AG04449 (cell line): ENCODE results near the gene RFX7.
A peak's percentile ranks its signal among the peaks of the same experiment; 100 is the strongest.

Experiments used
- CTCF ChIA-PET: fragments of 350-600 bp; formaldehyde crosslinking; extraction: SDS; loops from one replicate; lab custom pipeline; 2021; ENCODE audit warnings: antibody characterized with exemption; lab: Yijun Ruan, JAX
- POLR2A ChIA-PET: fragments of 400-600, 350-600 bp; formaldehyde crosslinking; extraction: SDS; loops from one replicate; lab custom pipeline; 2020; ENCODE audit warnings: antibody characterized with exemption, inconsistent platforms; lab: Yijun Ruan, JAX
- DNase-seq: peaks from one replicate; pipeline ENCODE4 v3.0.0-alpha.2; 2010; ENCODE audit warnings: low read depth, low spot score
- H3K4me3 ChIP-seq: 2 replicates; pipeline ENCODE4 v1.5.1; 2011; ENCODE audit warnings: low read depth, mild to moderate bottlenecking, control low read depth, low read length
- TF ChIP-seq, protein P1 (sequence below): IDR thresholded peaks from one replicate; pipeline ENCODE4 v1.5.1; 2011; ENCODE audit warnings: mild to moderate bottlenecking, moderate library complexity, low read length, control low read depth, inconsistent platforms; ENCODE audit not compliant: insufficient read depth; ENCODE audit errors: missing control alignments

The RFX7 gene

DNA sequence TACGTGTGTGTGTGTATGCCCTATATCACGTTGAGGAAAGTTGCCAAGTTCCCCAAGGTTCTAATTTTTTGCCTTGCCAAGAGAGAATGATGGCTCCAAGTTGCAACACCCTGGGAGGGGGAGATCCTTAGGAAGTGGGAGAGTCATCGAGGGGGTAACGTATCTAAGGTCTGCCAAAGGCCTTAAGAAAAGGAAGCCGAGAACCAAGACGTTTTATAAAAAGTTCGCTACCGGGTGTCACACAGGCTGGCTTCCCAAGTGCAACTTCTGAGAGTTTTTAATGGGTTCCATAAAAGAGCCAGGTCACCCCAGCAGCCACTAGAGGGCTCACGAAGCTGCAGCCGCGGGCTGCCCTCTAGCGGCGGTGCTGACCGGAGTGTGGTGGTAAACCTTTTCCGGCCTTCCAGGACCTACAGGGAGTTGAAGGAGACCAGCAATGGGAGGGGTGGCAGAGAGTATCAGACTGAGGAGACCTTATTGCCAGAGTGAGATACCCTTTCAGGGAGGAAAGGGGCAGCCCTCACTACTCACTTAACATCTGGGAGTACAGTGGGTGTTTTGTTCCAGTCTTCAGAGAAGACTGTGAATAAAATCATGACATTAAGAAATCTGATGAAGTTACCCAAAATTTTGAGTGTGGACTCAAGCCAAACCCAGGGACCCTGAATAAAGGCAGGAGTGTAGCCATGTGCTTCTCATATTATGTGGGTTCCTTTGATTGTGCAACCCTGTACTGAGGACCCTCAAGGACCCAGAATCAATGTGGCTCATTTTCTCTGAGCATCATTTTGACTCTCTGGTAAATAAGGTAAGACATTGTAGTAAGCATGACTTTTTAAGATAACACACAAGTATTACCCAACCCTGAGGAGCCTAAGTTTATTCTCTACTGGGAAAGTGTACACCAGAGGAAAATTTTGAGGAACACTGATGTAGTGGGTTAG, 2.5 kb upstream of the RFX7 start:
- DNase-seq: peak; percentile 41
- peak overlapping the region; percentile 39 for H3K4me3 ChIP-seq
- TF ChIP-seq, protein P1, sequence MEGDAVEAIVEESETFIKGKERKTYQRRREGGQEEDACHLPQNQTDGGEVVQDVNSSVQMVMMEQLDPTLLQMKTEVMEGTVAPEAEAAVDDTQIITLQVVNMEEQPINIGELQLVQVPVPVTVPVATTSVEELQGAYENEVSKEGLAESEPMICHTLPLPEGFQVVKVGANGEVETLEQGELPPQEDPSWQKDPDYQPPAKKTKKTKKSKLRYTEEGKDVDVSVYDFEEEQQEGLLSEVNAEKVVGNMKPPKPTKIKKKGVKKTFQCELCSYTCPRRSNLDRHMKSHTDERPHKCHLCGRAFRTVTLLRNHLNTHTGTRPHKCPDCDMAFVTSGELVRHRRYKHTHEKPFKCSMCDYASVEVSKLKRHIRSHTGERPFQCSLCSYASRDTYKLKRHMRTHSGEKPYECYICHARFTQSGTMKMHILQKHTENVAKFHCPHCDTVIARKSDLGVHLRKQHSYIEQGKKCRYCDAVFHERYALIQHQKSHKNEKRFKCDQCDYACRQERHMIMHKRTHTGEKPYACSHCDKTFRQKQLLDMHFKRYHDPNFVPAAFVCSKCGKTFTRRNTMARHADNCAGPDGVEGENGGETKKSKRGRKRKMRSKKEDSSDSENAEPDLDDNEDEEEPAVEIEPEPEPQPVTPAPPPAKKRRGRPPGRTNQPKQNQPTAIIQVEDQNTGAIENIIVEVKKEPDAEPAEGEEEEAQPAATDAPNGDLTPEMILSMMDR: peak; percentile 100
- POLR2A ChIA-PET: no interaction called here
- CTCF ChIA-PET: interaction anchor here (0.7 to 2.8 kb wide), 35 partner anchors 8 to 331 kb away, joined by 3 to 62 read pairs (median 4); partner anchors contain the start of gene MNS1

DNA sequence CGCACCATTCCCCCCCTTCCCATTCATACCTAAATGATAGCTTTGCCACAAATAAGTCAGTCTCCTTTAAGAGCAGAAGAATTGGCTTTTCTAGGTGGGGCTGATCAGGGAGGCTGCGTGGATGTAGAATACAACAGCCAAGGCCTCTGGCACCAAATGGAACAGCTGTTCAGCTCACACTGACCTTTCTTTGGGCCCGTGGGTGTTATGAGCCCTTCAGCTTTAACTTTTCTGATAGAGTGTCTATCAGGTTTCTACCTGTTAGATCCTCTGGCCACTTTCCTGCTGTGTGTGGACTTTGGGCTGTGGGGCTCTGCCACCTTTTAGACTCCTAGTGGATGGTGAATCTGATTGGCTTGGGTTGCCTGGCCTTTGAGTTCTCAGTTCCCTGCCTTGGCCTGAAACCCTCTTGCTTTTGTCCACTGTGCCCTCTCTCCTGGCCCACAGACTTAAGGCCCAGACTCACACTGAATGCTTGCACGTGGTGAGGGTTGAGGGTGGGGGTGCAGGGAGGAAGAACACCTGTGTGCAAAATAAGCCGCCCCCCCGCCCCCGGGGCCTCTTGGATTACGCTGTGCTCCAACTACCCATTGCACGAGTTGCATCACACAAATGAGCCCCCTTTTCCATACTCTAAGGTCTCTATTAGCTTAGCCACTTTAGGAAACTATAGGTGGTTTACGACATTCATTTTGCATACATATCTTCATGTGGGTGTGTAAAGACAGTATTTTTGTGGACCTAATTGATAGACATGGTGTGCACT, 1.3 kb upstream of the RFX7 start:
- no peak for DNase-seq
- H3K4me3 ChIP-seq: peak overlapping the region; percentile 72
- POLR2A ChIA-PET: interaction anchor here (1.2 kb wide), 1 partner anchor 11 kb away, joined by 4 read pairs; no protein-coding TSS in a partner anchor
- CTCF ChIA-PET: interaction anchor here (0.7 to 2.8 kb wide), 46 partner anchors 9 to 600 kb away, joined by 3 to 62 read pairs (median 4); partner anchors contain the start of gene MNS1
- TF ChIP-seq, protein P1: no peak

DNA sequence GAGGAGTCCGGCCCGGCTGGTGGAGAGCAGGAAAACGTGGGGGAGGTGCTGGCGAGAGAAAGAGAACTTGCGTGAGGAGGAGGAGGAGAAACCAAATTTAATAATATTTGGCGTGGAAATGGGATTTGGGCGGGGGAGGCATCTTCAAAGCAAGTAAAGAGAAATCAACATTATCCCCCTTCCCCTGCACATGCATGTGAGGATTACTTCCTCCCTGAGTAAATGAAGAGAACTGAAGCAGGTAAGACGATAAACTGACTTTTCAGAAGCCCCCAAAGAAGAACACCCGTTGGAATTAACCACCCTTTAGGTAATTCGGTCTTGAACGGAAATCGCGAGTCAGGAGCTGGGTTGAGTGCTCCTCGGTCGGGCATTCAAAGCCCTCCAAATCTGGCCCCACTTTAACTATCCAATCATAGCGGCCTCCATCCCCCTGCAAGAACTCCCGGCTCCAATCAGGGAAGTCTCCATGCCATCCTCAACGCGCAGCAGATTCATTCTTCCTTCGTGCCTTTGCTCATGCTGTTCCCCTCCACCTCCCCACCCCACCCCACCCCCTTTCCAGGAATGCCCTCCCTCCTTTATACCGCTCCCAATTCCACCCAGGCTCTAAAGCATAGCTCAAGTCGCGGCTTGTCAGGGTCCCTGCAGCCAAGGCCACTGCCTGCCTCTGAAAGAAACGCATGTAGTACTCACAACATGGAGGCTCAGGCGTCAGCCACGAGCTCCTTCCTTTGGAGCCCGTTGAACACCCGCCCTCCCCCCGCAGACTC, 545 bp upstream of the RFX7 start:
- TF ChIP-seq, protein P1: no peak
- ChIA-PET POLR2A (interaction anchor here (1.2 kb wide), 1 partner anchor 12 kb away, joined by 4 read pairs; no protein-coding TSS in a partner anchor), CTCF (interaction anchor here (0.7 to 2.8 kb wide), 27 partner anchors 8 to 599 kb away, joined by 3 to 62 read pairs (median 4); partner anchors contain the start of gene MNS1)
- peak; percentile 23 for DNase-seq
- H3K4me3 ChIP-seq: peak overlapping the region; percentile 72

DNA sequence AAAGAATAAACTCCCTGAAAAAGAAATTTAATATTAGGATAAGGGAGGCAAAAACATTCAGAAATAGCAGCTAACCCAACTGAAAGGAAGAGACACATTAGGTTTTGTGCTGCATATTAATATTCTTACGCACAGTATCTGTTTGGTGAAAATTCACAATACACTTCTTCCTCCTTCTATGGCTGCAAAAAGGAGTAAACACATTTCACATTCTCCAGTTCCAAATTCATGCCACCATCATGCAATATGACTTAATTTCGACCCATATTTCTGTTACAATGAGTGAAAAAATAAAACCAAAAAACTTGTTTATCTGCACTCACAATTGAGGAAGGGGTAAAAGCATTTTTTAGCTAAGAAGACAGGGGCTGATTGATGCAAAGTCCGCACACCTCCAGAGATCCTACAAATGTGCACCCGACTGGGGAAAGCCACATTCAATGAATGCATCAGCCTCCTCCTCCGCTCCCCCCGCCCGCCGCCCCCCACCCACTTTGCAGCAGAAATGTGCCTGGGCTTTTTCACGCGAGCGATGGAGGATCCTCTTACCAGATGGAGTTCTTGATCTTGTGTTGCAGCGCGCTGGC, 1.0 kb downstream of the RFX7 start:
- H3K4me3 ChIP-seq: peak overlapping the region; percentile 72
- ChIA-PET POLR2A (no interaction called here), CTCF (interaction anchor here (1.0 to 1.3 kb wide), 3 partner anchors 9 to 326 kb away, joined by 3 read pairs; no protein-coding TSS in a partner anchor)
- no peak for DNase-seq
- TF ChIP-seq, protein P1: no peak

DNA sequence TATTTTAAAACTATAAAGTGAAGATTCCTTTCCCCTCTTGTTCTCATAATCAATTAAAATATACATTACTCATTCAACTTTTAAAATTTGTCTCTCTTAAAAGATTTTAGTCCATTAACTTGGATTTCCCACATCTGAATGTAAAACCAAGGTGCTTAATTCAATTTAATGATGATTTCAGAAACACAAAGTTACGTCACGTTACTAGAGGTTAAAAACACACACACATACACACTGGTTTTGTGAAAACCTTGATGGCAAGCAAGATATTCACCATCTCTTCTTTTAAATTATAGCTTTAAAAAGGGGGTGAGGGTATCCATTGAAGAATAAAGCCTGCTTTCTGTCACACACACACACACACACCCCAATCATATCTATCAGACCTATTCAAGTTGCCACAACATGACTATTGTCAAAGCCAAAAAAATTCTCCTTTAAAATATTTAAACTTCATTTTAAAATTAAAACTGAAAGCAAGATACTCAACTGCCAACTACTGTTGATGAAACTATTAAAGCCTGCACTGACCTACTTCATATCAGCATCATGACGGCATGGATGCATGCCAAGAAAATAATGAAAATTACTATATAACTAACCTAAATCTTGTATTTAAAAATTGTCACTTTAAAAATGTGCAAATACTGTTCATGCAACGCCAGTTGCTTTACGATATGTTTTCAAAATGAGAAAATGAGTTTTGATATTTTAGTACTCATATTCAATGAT, 2.1 kb downstream of the RFX7 start:
- DNase-seq: no peak
- peak overlapping the region; percentile 72 for H3K4me3 ChIP-seq
- TF ChIP-seq, protein P1: no peak
- ChIA-PET CTCF (no interaction called here), POLR2A (no interaction called here)
